Panc1 (cell line): ENCODE results near the gene MIPEP. TPM values are rescaled to one million over a fixed set of nuclear protein-coding genes. Genes with fewer than 3 reads are reported as not detected.

ENCODE experiments used
- ATAC-seq: fragments of 200-7000 bp; cut with Tn5 transposase; 2 replicates; pipeline ENCODE4 v1.9.1; 2020; ENCODE audit warnings: mild to moderate bottlenecking, moderate library complexity
- BruUV-seq: library from RNA; stranded (reverse); fragments of 400-500 nt; replicated peaks from 2 replicates; lab custom pipeline; 2021; lab: Mats Ljungman, UMichigan
- CTCF ChIA-PET: fragments of 300-600 bp; sonication (Branson Sonifier 250); formaldehyde crosslinking; loops from one replicate; lab custom pipeline; 2022; ENCODE audit warnings: antibody characterized with exemption; lab: Charles Lee
- POLR2A ChIA-PET: fragments of 300-600 bp; sonication (Branson Sonifier 250); formaldehyde crosslinking; loops from one replicate; lab custom pipeline; 2022; ENCODE audit warnings: antibody characterized with exemption; lab: Charles Lee
- DNase-seq: peaks from one replicate; pipeline ENCODE4 v3.0.0-alpha.2; 2010; ENCODE audit warnings: low read depth, low spot score
- H3K27ac ChIP-seq: 2 replicates; pipeline ENCODE4 v1.5.1; 2011; ENCODE audit warnings: mild to moderate bottlenecking, low read length, inconsistent platforms
- H3K27me3 ChIP-seq: fragments of 200-500 bp; sonication (Bioruptor generic); 2 replicates; pipeline ENCODE4 v1.6.0; 2014; ENCODE audit warnings: low read length, inconsistent platforms; ENCODE audit not compliant: control insufficient read depth, insufficient read depth
- H3K36me3 ChIP-seq: fragments of 200-500 bp; sonication (Bioruptor generic); 2 replicates; pipeline ENCODE4 v1.5.1; 2014; ENCODE audit warnings: inconsistent platforms, mild to moderate bottlenecking, low read length, moderate library complexity; ENCODE audit not compliant: control insufficient read depth, insufficient read depth
- H3K4me1 ChIP-seq: 2 replicates; pipeline ENCODE4 v1.5.1; 2011; ENCODE audit warnings: inconsistent platforms, mild to moderate bottlenecking, low read length, moderate library complexity; ENCODE audit not compliant: control insufficient read depth, insufficient read depth
- H3K4me3 ChIP-seq, 2 experiments: 2 replicates each; pipeline ENCODE4 v1.5.1; 2011 to 2012; ENCODE audit warnings: low read depth in 2 of 2, low read length in 2 of 2, mild to moderate bottlenecking in 2 of 2, inconsistent platforms in 1 of 2, moderate library complexity in 1 of 2
- H3K9me3 ChIP-seq: fragments of 200-500 bp; sonication (Bioruptor generic); 2 replicates; pipeline ENCODE4 v1.5.1; 2014; ENCODE audit warnings: low read depth, mild to moderate bottlenecking, inconsistent platforms, low read length, moderate library complexity; ENCODE audit not compliant: control insufficient read depth, insufficient read depth
- CTCF ChIP-seq: fragments of 450-650 bp; IDR thresholded peaks from 2 replicates; pipeline ENCODE4 v1.5.1; 2017; ENCODE audit warnings: mild to moderate bottlenecking
- POLR2AphosphoS5 ChIP-seq: IDR thresholded peaks from 2 replicates; pipeline ENCODE4 v1.6.1; 2012; ENCODE audit warnings: mild to moderate bottlenecking, low read depth, low read length, moderate library complexity
- SIN3A ChIP-seq: IDR thresholded peaks from 2 replicates; pipeline ENCODE4 v1.6.1; 2012; ENCODE audit warnings: low read depth, mild to moderate bottlenecking, low read length, moderate library complexity, borderline replicate concordance; ENCODE audit not compliant: insufficient read depth
- TCF7L2 ChIP-seq: IDR thresholded peaks from 2 replicates; pipeline ENCODE4 v1.6.1; 2011; ENCODE audit warnings: mild to moderate bottlenecking, low read depth, low read length, inconsistent platforms
- in situ Hi-C: cut with HindIII; loops from 2 replicates; pipeline ENCODE4 v1.10.0; 2016; ENCODE audit warnings: low sequenced_read_pairs, low pct_unique_long_range_greater_than_20kb
- intact Hi-C: fragments of 100-400 bp; cut with micrococcal nuclease; formaldehyde crosslinking; loops from one replicate; pipeline ENCODE4 v1.10.0; 2022; ENCODE audit not compliant: unreplicated experiment
- total RNA-seq: library from RNA; stranded (reverse); gene quantifications from one replicate; pipeline ENCODE4 v1.2.1, GENCODE V29; 2021; ENCODE audit not compliant: unreplicated experiment
- TF ChIP-seq, protein P1 (sequence below), 2 experiments: IDR thresholded peaks; 2 replicates each; pipeline ENCODE4 v1.6.1; 2011 to 2012; ENCODE audit warnings: low read depth in 2 of 2, control low read depth in 1 of 2, low read length in 1 of 2, mild to moderate bottlenecking in 1 of 2, moderate library complexity in 1 of 2; ENCODE audit not compliant: insufficient read depth in 1 of 2

Gene MIPEP
- total RNA-seq, 1 experiment from 2014 or later, result 13.8 TPM

- in situ Hi-C loops, result no loop called here
- no peak for TF ChIP-seq TCF7L2
- ATAC-seq (no peak), DNase-seq (no peak)
- CTCF ChIA-PET, result no interaction called here
- intact Hi-C loops, result no loop called here
- Histone ChIP-seq H3K27me3 (no peaks in the 10 kb centered on the region), H3K27ac (no peak overlapping the region), H3K36me3 (no peaks in the 10 kb centered on the region), H3K9me3 (no peaks in the 10 kb centered on the region), H3K4me3 (no peak overlapping the region), H3K4me1 (no peaks in the 10 kb centered on the region)
- POLR2A ChIA-PET, result no interaction called here
- BruUV-seq, result no TSS peak
Observed at GRCh38 chr13:23730251-23730650, 158.9 kb downstream of the MIPEP start.

DNA sequence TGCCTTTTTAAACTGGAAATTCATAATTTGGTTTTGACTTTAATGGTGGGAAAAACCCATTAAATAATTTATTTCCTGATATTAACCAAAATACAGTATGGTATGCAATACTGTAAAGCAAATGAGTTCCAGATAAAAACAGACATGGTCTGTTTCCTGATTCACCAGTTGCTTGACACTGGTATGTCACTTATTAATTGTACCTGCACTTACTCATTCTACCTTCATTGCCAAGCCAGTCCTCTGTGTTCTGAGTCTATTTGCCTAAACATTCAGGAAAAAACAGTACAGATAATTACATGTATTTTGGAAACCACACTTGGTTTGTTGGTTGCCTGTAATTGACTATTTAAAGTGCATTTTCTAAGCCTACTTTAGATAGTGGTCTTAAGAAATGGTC, 159.7 kb downstream of the MIPEP start:
- Histone ChIP-seq H3K27ac (no peak overlapping the region), H3K36me3 (no peaks in the 10 kb centered on the region), H3K4me3 (no peak overlapping the region), H3K27me3 (no peaks in the 10 kb centered on the region), H3K4me1 (no peaks in the 10 kb centered on the region), H3K9me3 (no peaks in the 10 kb centered on the region)
- TF ChIP-seq TCF7L2 (no peak), POLR2AphosphoS5 (no peak), CTCF (no peak), SIN3A (no peak)
- TF ChIP-seq, protein P1, sequence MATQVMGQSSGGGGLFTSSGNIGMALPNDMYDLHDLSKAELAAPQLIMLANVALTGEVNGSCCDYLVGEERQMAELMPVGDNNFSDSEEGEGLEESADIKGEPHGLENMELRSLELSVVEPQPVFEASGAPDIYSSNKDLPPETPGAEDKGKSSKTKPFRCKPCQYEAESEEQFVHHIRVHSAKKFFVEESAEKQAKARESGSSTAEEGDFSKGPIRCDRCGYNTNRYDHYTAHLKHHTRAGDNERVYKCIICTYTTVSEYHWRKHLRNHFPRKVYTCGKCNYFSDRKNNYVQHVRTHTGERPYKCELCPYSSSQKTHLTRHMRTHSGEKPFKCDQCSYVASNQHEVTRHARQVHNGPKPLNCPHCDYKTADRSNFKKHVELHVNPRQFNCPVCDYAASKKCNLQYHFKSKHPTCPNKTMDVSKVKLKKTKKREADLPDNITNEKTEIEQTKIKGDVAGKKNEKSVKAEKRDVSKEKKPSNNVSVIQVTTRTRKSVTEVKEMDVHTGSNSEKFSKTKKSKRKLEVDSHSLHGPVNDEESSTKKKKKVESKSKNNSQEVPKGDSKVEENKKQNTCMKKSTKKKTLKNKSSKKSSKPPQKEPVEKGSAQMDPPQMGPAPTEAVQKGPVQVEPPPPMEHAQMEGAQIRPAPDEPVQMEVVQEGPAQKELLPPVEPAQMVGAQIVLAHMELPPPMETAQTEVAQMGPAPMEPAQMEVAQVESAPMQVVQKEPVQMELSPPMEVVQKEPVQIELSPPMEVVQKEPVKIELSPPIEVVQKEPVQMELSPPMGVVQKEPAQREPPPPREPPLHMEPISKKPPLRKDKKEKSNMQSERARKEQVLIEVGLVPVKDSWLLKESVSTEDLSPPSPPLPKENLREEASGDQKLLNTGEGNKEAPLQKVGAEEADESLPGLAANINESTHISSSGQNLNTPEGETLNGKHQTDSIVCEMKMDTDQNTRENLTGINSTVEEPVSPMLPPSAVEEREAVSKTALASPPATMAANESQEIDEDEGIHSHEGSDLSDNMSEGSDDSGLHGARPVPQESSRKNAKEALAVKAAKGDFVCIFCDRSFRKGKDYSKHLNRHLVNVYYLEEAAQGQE (IDR thresholded peaks at IDR 0.05; ENCODE audit: insufficient read depth in 1 of 2, low read depth in 2 of 2, low read length in 1 of 2), result no peak
- ATAC-seq (no peak), DNase-seq (no peak)
- in situ Hi-C loops, result no loop called here
- ChIA-PET POLR2A (no interaction called here), CTCF (no interaction called here)
- intact Hi-C loops, result no loop called here
- BruUV-seq, result no TSS peak

DNA sequence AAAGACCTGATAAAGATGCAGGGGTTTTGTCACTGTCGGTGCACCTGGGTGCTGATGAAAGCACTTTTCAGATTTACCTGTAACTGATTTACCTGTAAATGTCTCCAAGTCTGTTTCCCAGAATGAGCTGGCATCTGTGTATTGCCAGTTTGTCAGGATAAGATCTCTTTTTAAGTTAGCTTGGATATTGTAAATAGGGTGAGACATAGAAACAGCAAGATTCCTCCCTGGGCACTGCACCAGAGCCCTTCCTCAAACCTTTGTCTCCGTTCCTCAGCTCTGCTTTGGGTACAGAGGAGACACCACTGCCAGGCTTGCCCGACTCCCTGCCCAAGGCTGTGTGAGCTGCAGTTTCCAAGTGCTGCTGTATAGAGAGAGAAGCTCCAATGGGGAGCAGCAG, 160.4 kb downstream of the MIPEP start:
- no peak overlapping the region for H3K27ac ChIP-seq
- H3K4me1 ChIP-seq, result no peaks in the 10 kb centered on the region
- TF ChIP-seq, protein P1 (IDR thresholded peaks at IDR 0.05; ENCODE audit: insufficient read depth in 1 of 2, low read depth in 2 of 2, low read length in 1 of 2), result no peak
- TF ChIP-seq POLR2AphosphoS5 (no peak), TCF7L2 (no peak), CTCF (no peak), SIN3A (no peak)
- in situ Hi-C loops (no loop called here), intact Hi-C loops (no loop called here)
- no TSS peak for BruUV-seq
- ATAC-seq, result no peak
- DNase-seq, result no peak
- ChIA-PET CTCF (no interaction called here), POLR2A (no interaction called here)
- H3K27me3 ChIP-seq, result no peaks in the 10 kb centered on the region
- H3K36me3 ChIP-seq, result no peaks in the 10 kb centered on the region
- H3K9me3 ChIP-seq, result no peaks in the 10 kb centered on the region
- no peak overlapping the region for H3K4me3 ChIP-seq
